Measurements from ENCODE around the gene PPTC7. TPM values are rescaled to one million over a fixed set of nuclear protein-coding genes. Genes with fewer than 3 reads are reported as not detected.
A peak's percentile ranks its signal among the peaks of the same experiment; 100 is the strongest.
"Not testable (repeated sequence)": the region's sequence is repeated elsewhere in the genome, so short reads cannot be mapped to it uniquely, and the experiment has no call there.

PPTC7 gene
- total and polyA plus RNA-seq, 4 donors = 5.6 to 15.7 (median 8.3) TPM

DNA sequence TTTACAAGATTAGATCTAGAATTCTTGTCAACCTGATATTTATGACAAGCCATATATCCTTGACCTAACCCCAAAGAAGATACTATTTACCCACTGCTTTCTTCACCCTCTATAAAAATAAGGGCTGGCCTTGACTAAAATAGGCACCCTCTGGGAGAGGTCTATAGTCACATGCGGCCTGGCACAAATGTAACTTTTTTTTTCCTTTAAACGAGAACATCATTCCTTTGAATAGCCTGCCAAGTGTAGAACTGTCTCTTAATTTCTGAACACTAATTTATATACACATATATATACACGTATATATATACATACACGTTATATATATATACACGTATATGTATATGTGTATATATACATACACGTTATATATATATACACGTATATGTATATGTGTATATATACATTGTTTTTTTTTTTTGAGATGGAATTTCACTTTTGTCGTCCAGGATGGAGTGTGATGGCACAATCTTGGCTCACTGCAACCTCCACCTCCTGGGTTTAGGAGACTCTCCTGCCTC, 18.6 kb downstream of the PPTC7 start:
- Histone ChIP-seq H3K9ac (ENCODE audit: low read depth in 1 of 2, low read length in 2 of 2) (peak overlapping the region in 1 of 2 donors; percentile 7), H3K4me1 (ENCODE audit: control insufficient read depth in 4 of 4, insufficient read depth in 4 of 4, low read length in 3 of 4) (peaks cover 4 to 49% (median 39%) of the 10 kb centered on the region in 4 donors), H3K27me3 (ENCODE audit: control insufficient read depth in 4 of 4, insufficient read depth in 4 of 4, low read length in 3 of 4) (no peaks in the 10 kb centered on the region), H3K9me3 (ENCODE audit: control insufficient read depth in 4 of 4, low read length in 3 of 4) (no peaks in the 10 kb centered on the region), H3K4me3 (ENCODE audit: low read depth in 1 of 3, low read length in 3 of 3) (no peak overlapping the region), H3K36me3 (ENCODE audit: control insufficient read depth in 4 of 4, insufficient read depth in 3 of 4, low read depth in 1 of 4, low read length in 3 of 4) (no peaks in the 10 kb centered on the region), H3K27ac (ENCODE audit: low read depth in 1 of 2, low read length in 2 of 2) (peak overlapping the region in 1 of 2 donors; percentile 4)
- no peak for DNase-seq (ENCODE audit: low spot score)
- WGBS = 70% methylated on average over 8 of the region's 8 CpGs
- TF ChIP-seq, protein P1, sequence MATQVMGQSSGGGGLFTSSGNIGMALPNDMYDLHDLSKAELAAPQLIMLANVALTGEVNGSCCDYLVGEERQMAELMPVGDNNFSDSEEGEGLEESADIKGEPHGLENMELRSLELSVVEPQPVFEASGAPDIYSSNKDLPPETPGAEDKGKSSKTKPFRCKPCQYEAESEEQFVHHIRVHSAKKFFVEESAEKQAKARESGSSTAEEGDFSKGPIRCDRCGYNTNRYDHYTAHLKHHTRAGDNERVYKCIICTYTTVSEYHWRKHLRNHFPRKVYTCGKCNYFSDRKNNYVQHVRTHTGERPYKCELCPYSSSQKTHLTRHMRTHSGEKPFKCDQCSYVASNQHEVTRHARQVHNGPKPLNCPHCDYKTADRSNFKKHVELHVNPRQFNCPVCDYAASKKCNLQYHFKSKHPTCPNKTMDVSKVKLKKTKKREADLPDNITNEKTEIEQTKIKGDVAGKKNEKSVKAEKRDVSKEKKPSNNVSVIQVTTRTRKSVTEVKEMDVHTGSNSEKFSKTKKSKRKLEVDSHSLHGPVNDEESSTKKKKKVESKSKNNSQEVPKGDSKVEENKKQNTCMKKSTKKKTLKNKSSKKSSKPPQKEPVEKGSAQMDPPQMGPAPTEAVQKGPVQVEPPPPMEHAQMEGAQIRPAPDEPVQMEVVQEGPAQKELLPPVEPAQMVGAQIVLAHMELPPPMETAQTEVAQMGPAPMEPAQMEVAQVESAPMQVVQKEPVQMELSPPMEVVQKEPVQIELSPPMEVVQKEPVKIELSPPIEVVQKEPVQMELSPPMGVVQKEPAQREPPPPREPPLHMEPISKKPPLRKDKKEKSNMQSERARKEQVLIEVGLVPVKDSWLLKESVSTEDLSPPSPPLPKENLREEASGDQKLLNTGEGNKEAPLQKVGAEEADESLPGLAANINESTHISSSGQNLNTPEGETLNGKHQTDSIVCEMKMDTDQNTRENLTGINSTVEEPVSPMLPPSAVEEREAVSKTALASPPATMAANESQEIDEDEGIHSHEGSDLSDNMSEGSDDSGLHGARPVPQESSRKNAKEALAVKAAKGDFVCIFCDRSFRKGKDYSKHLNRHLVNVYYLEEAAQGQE (IDR thresholded peaks at IDR 0.05) = no peak
- no peak for TF ChIP-seq YY1 (IDR thresholded peaks at IDR 0.05)
- TF ChIP-seq NR2F2 (IDR thresholded peaks at IDR 0.05) = no peak
- TF ChIP-seq SP1 (IDR thresholded peaks at IDR 0.05) = no peak

DNA sequence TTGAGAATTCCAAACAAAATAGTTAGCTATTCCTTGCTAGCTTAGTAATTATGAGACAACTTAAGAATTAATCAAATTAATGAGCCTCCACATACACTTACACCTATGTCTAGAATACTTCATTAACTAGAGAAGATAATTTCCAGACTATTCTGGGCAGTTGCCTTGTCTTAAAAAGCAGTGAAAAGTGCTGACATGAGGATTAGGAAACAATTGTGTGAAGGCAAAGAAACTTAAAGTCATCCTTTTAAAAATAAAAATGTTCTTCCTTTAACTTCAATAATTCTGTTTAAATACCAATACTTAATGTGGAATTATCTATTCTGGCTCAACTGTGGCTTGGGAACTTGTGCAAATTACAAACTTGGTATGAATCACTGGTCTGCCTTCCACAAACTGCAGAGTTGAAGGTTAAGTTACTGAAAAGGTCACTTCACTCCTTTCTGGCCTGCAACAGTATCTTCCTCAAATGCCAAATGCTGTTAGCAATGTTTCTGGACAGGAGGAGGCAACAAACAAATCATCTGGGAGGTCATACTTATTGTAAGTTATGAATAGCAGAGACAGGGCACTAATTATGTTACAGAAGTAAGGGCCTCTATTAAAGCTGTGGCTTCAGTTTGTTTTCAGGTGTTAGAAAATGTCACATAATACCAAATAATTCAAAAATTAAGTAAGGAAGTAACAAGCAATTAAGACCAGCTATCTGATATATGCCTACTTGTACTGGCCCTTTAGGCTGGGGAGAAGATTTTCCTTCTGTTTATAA, 19.2 kb downstream of the PPTC7 start:
- H3K27ac ChIP-seq (ENCODE audit: low read depth in 1 of 2, low read length in 2 of 2) = peak overlapping the region in 1 of 2 donors; percentile 4
- H3K27me3 ChIP-seq (ENCODE audit: control insufficient read depth in 4 of 4, insufficient read depth in 4 of 4, low read length in 3 of 4) = no peaks in the 10 kb centered on the region
- H3K9ac ChIP-seq (ENCODE audit: low read depth in 1 of 2, low read length in 2 of 2) = no peak overlapping the region
- no peaks in the 10 kb centered on the region for H3K9me3 ChIP-seq (ENCODE audit: control insufficient read depth in 4 of 4, low read length in 3 of 4)
- H3K4me3 ChIP-seq (ENCODE audit: low read depth in 1 of 3, low read length in 3 of 3) = no peak overlapping the region
- DNase-seq (ENCODE audit: low spot score) = no peak
- H3K36me3 ChIP-seq (ENCODE audit: control insufficient read depth in 4 of 4, insufficient read depth in 3 of 4, low read depth in 1 of 4, low read length in 3 of 4) = no peaks in the 10 kb centered on the region
- peak; percentile 75 for TF ChIP-seq NR2F2 (IDR thresholded peaks at IDR 0.05)
- TF ChIP-seq TAF1 (conservative IDR thresholded peaks at IDR 0.05) = no peak
- peaks cover 4 to 45% (median 38%) of the 10 kb centered on the region in 4 donors for H3K4me1 ChIP-seq (ENCODE audit: control insufficient read depth in 4 of 4, insufficient read depth in 4 of 4, low read length in 3 of 4)

DNA sequence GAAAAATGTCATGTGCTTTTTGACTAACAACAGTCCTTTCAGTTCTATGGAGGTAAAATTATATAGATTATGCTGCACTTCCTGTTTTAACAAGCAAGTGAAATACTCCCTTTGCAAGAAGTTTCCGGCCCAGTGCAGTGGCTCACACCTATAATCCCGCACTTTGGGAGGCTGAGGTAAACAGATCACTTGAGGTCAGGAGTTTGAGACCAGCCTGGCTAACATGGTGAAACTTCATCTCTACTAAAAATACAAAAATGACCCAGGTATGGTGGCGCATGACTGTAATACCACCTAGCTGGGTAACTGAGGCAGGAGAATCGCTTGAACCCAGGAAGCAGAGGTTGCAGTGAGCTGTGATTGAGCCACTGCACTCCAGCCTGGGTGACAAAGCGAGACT, 20.7 kb downstream of the PPTC7 start:
- not testable (repeated sequence) for H3K9me3 ChIP-seq (ENCODE audit: control insufficient read depth in 4 of 4, low read length in 3 of 4); H3K4me3 ChIP-seq (ENCODE audit: low read depth in 1 of 3, low read length in 3 of 3); H3K27ac ChIP-seq (ENCODE audit: low read depth in 1 of 2, low read length in 2 of 2); DNase-seq (ENCODE audit: low spot score); H3K36me3 ChIP-seq (ENCODE audit: control insufficient read depth in 4 of 4, insufficient read depth in 3 of 4, low read depth in 1 of 4, low read length in 3 of 4); H3K27me3 ChIP-seq (ENCODE audit: control insufficient read depth in 4 of 4, insufficient read depth in 4 of 4, low read length in 3 of 4); H3K9ac ChIP-seq (ENCODE audit: low read depth in 1 of 2, low read length in 2 of 2)
- 82% methylated on average over 5 of the region's 5 CpGs for WGBS
- peaks cover 4 to 40% (median 35%) of the 10 kb centered on the region in 4 donors for H3K4me1 ChIP-seq (ENCODE audit: control insufficient read depth in 4 of 4, insufficient read depth in 4 of 4, low read length in 3 of 4)

DNA sequence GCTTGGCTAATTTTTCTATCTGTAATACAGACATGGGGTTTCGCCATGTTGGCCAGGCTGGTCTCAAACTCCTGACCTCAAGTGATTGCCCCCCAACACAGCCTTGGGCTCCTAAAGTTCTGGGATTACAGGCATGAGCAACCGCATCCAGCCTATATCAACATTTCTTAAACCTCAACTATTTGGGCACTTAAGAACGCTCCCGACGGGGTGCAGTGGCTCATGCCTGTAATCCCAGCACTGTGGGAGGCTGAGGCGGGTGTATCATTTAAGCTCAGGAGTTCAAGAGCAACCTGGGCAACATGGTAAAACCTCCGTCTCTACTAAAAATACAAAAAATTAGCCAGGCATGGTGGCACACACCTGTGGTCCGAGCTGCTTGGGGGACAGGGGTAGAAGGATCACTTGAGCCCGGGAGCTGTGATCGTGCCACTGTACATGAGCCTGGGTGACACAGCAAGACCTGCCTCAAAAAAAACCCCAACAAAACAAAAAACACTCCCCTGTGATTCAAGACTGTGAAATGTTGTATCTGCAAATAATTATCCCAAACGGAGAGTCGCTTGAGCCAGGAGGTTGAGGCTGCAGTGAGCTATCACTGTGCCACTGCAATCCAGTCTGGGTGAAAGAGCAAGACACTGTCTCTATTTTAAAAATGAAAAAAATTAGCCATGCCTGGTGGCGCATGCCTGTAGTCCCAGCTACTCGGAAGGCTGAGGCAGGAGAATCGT, 21.5 kb downstream of the PPTC7 start:
- Histone ChIP-seq H3K4me1 (ENCODE audit: control insufficient read depth in 4 of 4, insufficient read depth in 4 of 4, low read length in 3 of 4) (peaks cover 1 to 37% (median 31%) of the 10 kb centered on the region in 4 donors), H3K4me3 (ENCODE audit: low read depth in 1 of 3, low read length in 3 of 3) (no peak overlapping the region), H3K27me3 (ENCODE audit: control insufficient read depth in 4 of 4, insufficient read depth in 4 of 4, low read length in 3 of 4) (no peaks in the 10 kb centered on the region), H3K27ac (ENCODE audit: low read depth in 1 of 2, low read length in 2 of 2) (no peak overlapping the region), H3K36me3 (ENCODE audit: control insufficient read depth in 4 of 4, insufficient read depth in 3 of 4, low read depth in 1 of 4, low read length in 3 of 4) (no peaks in the 10 kb centered on the region), H3K9ac (ENCODE audit: low read depth in 1 of 2, low read length in 2 of 2) (no peak overlapping the region), H3K9me3 (ENCODE audit: control insufficient read depth in 4 of 4, low read length in 3 of 4) (no peaks in the 10 kb centered on the region)
- DNase-seq (ENCODE audit: low spot score) = no peak
- WGBS = 89% methylated on average over 15 of the region's 15 CpGs
- TF ChIP-seq JUND (IDR thresholded peaks at IDR 0.05) (no peak), FOXA1 (IDR thresholded peaks at IDR 0.05) (no peak), HNF4G (IDR thresholded peaks at IDR 0.05) (no peak), TAF1 (conservative IDR thresholded peaks at IDR 0.05) (no peak), HNF4A (conservative IDR thresholded peaks at IDR 0.05) (no peak)
- TF ChIP-seq, protein P2, sequence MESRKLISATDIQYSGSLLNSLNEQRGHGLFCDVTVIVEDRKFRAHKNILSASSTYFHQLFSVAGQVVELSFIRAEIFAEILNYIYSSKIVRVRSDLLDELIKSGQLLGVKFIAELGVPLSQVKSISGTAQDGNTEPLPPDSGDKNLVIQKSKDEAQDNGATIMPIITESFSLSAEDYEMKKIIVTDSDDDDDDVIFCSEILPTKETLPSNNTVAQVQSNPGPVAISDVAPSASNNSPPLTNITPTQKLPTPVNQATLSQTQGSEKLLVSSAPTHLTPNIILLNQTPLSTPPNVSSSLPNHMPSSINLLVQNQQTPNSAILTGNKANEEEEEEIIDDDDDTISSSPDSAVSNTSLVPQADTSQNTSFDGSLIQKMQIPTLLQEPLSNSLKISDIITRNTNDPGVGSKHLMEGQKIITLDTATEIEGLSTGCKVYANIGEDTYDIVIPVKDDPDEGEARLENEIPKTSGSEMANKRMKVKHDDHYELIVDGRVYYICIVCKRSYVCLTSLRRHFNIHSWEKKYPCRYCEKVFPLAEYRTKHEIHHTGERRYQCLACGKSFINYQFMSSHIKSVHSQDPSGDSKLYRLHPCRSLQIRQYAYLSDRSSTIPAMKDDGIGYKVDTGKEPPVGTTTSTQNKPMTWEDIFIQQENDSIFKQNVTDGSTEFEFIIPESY (IDR thresholded peaks at IDR 0.05) = no peak
- TF ChIP-seq, protein P3, sequence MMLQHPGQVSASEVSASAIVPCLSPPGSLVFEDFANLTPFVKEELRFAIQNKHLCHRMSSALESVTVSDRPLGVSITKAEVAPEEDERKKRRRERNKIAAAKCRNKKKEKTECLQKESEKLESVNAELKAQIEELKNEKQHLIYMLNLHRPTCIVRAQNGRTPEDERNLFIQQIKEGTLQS (IDR thresholded peaks at IDR 0.05) = no peak

Data from liver (tissue), 9 donors.